ENCODE results near the gene ZNF750. TPM values are rescaled to one million over a fixed set of nuclear protein-coding genes. Genes with fewer than 3 reads are reported as not detected.

Gene ZNF750
- total RNA-seq, 1 experiment from 2014 or later: 0.14 TPM

DNA sequence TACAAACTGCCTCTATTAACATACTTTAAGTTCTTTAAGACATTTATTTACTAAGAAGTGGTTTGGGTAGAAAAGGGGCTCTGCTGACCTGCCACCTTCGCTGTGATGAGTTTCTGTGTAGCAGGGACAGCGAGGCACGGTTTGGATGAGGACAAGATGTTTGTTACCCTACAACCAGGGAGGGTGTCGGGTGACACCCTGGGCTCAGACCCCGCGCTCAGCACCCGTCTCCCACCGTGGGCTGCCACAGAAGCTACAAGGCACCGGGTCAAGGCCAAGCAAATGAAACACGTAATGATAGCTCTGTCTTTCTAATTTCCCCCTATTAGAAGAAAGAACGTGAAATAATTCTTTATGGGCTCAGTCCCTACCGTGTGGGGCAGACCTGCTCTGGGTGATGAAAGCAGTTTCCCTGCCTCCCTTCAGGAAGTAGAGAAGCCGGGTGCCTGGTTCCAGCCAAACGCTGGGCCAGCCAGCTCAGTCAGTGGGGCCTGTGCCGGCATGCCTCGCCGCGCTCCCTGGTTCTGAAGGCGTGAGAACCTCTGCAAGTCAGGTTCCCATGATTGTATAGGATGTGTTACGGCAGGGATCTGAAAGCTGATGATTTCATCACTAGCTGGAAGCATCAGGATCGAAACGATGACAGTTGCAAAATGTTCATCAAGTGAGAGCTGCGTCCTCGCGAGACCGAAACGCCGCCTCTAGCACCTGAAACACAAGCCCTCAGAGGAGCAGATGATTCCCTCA lies 3.9 kb downstream of the ZNF750 start:
- intact Hi-C loops (cut with micrococcal nuclease; ENCODE audit: unreplicated experiment): no loop called here
- Mint-ChIP-seq H3K9me3 (ENCODE audit: unreplicated experiment) (no peaks in the 10 kb centered on the region), H3K27me3 (ENCODE audit: insufficient read depth, unreplicated experiment) (no peaks in the 10 kb centered on the region), H3K4me3 (ENCODE audit: unreplicated experiment) (no peak overlapping the region), H3K27ac (ENCODE audit: unreplicated experiment) (no peak overlapping the region), H3K4me1 (ENCODE audit: low read depth, unreplicated experiment) (peaks cover 12% of the 10 kb centered on the region), H3K36me3 (ENCODE audit: insufficient read depth, unreplicated experiment) (peaks cover 24% of the 10 kb centered on the region)
- POLR2A ChIA-PET: no interaction called here
- CTCF ChIA-PET: interaction anchor here (1.0 kb wide), 1 partner anchor 54 kb away, joined by 4 read pairs; no protein-coding TSS in a partner anchor
- no TSS peak for BruUV-seq (replicated peaks)
- Histone ChIP-seq H3K36me3 (ENCODE audit: control insufficient read depth, insufficient read depth, low read length) (no peaks in the 10 kb centered on the region), H3K27me3 (replicated peaks; ENCODE audit: control insufficient read depth, insufficient read depth, low read length) (no peaks in the 10 kb centered on the region), H3K4me1 (peaks cover 12% of the 10 kb centered on the region; the same call in 1 of the 2 replicates), H3K9me3 (no peaks in the 10 kb centered on the region), H3K4me3 (ENCODE audit: low read depth, low read length) (no peak overlapping the region)
- TF ChIP-seq CTCF (IDR thresholded peaks at IDR 0.05; ENCODE audit: insufficient read depth in 1 of 2, low read depth in 1 of 2, low read length in 1 of 2, severe bottlenecking in 1 of 2, unreplicated experiment in 1 of 2): no peak
- DNase-seq: no peak

GRCh38 chr17:82835122-82835521 lies 4.7 kb downstream of the ZNF750 start:
- Mint-ChIP-seq H3K4me1 (ENCODE audit: low read depth, unreplicated experiment) (peaks cover 12% of the 10 kb centered on the region), H3K36me3 (ENCODE audit: insufficient read depth, unreplicated experiment) (peaks cover 26% of the 10 kb centered on the region), H3K9me3 (ENCODE audit: unreplicated experiment) (no peaks in the 10 kb centered on the region), H3K4me3 (ENCODE audit: unreplicated experiment) (no peak overlapping the region), H3K27me3 (ENCODE audit: insufficient read depth, unreplicated experiment) (no peaks in the 10 kb centered on the region), H3K27ac (ENCODE audit: unreplicated experiment) (no peak overlapping the region)
- ChIA-PET POLR2A (no interaction called here), CTCF (no interaction called here)
- Histone ChIP-seq H3K4me1 (peaks cover 12% of the 10 kb centered on the region; the same call in 1 of the 2 replicates), H3K27me3 (replicated peaks; ENCODE audit: control insufficient read depth, insufficient read depth, low read length) (no peaks in the 10 kb centered on the region), H3K4me3 (ENCODE audit: low read depth, low read length) (no peak overlapping the region), H3K9me3 (no peaks in the 10 kb centered on the region), H3K36me3 (ENCODE audit: control insufficient read depth, insufficient read depth, low read length) (no peaks in the 10 kb centered on the region; the same call in 1 of the 2 replicates)
- no peak for TF ChIP-seq CTCF (IDR thresholded peaks at IDR 0.05; ENCODE audit: insufficient read depth in 1 of 2, low read depth in 1 of 2, low read length in 1 of 2, severe bottlenecking in 1 of 2, unreplicated experiment in 1 of 2)
- DNase-seq: no peak
- intact Hi-C loops (cut with micrococcal nuclease; ENCODE audit: unreplicated experiment): no loop called here
- BruUV-seq (replicated peaks): no TSS peak

DNA sequence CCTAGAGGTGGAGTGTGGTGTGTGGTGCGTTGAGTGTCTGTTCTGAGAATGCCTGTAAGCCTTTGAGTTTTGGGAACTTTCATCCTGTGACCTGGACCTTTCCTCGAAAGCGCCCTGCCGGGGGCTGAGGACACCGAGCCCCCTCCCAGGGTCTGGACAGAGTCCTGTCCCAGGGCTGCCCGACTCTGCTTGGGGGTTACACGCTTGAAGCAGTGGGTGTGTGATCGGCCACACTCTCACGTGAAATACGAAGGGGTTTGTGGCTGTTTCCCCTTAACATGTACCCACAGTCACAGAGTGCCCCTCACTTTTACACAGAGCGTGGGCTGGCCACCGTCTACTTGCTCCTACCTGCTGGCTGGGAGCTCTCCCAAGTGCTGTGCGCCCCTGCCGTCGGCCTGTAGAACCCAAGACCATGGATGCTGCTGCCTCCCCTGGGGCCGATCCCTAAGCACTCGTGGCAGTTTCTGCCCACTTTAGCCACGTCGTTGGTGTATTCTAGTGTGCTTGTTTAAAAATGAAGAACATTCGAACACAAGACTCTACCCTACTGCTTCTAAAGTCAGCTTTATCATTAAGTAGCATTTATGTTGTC lies 6.8 kb downstream of the ZNF750 start:
- Histone ChIP-seq H3K9me3 (no peaks in the 10 kb centered on the region), H3K4me1 (peaks cover 4% of the 10 kb centered on the region; the same call in 1 of the 2 replicates), H3K27me3 (replicated peaks; ENCODE audit: control insufficient read depth, insufficient read depth, low read length) (no peaks in the 10 kb centered on the region), H3K36me3 (ENCODE audit: control insufficient read depth, insufficient read depth, low read length) (no peaks in the 10 kb centered on the region; the same call in 1 of the 2 replicates), H3K4me3 (ENCODE audit: low read depth, low read length) (no peak overlapping the region)
- intact Hi-C loops (cut with micrococcal nuclease; ENCODE audit: unreplicated experiment): no loop called here
- Mint-ChIP-seq H3K4me1 (ENCODE audit: low read depth, unreplicated experiment) (peaks cover 7% of the 10 kb centered on the region), H3K9me3 (ENCODE audit: unreplicated experiment) (no peaks in the 10 kb centered on the region), H3K27me3 (ENCODE audit: insufficient read depth, unreplicated experiment) (no peaks in the 10 kb centered on the region), H3K27ac (ENCODE audit: unreplicated experiment) (no peak overlapping the region), H3K36me3 (ENCODE audit: insufficient read depth, unreplicated experiment) (peaks cover 32% of the 10 kb centered on the region), H3K4me3 (ENCODE audit: unreplicated experiment) (no peak overlapping the region)
- no TSS peak for BruUV-seq (replicated peaks)
- DNase-seq: no peak
- no peak for TF ChIP-seq CTCF (IDR thresholded peaks at IDR 0.05; ENCODE audit: insufficient read depth in 1 of 2, low read depth in 1 of 2, low read length in 1 of 2, severe bottlenecking in 1 of 2, unreplicated experiment in 1 of 2)
- ChIA-PET POLR2A (no interaction called here), CTCF (no interaction called here)
